Stimulated activated CD4-positive, alpha-beta T cell treated with anti-CD3 and anti-CD28 coated beads, Interleukin-1b, Interleukin-23, amount 100 ng/mL, for 24 hours (primary cell): ENCODE data around the gene MGST2.
"Not testable (repeated sequence)": the region's sequence is repeated elsewhere in the genome, so short reads cannot be mapped to it uniquely, and the experiment has no call there.

Experiments used
- DNase-seq, 4 experiments: peaks; one replicate each; pipeline ENCODE4 v3.0.0-alpha.2; 2020; ENCODE audit warnings: low read depth in 4 of 4, low spot score in 1 of 4

MGST2 gene

DNA sequence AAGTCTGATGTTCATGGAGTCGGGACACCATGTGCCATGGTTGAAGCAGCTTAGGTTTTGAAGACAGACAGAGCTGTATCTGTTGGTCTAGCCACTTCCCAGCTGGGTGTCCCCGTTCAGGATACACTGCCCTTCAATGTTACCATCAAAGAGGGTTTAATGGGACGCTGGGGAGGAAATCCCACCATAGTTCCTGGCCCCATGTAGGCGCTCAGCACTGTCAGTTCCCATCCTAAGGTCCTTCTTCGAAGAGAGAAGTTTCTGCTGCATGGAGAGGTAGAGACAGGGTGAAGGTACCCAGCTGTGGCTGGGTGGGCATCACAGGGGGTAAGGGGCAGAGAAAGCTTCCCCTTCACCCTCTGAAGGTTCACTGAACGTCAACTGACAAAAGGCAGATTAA, 3.7 kb downstream of the MGST2 start:
- DNase-seq = no peak

DNA sequence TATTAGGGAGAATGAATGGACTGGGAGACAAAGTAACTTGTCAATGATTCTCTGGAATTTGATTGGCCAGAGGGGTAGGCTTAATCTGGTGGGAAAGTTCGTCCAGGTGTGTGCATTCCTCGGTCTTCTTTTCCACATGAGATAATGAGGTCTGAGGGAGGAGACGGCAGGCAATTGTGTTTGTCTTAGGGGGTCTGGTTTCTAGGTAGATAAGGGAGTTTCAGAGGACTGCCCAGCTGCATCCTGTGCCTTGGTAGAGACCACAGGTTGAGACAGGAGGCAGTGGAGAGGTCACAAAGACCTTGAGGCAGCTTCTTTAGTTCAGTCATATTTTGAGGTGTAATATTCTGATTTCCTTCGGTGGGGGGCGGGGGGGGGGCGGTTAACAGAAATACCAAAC, 4.3 kb downstream of the MGST2 start:
- DNase-seq = no peak

DNA sequence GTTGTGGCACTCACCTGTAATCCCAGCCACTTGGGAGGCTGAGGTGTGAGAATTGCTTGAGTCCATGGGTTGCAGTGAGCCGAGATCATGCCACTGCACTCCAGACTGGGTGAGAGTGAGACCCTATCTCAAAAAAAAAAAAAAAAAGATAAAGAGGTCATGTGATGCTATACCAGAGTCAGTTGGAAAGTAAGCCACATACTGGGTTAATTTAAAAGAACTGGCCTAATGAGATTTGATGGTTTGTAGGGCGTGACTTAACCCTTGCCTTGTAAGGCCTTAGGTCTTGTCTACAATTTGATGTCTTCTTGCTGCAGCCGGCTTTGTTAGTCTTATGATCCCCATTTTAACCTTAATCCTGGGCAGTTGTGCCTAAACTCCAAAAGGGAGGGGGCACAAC, 5.2 kb downstream of the MGST2 start:
- DNase-seq = no peak

DNA sequence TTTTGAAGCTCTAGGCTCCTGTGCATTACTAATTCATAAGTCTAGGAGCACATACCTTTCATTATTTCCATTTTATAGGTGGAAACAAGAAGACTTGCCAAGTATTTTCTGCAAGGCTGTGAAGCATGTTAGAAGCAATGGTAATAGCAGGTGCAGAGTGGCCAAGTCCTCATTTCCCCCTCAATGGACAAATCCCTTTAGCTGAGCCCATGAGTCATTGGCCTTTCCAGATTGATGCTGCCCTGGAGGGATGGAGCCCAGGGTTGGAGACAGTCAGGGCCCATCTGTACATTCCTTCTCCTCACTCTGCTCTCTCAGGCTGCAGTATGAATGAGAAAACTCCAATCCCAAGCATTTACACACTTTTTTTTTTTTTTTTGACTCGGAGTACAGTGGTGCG, 6.6 kb downstream of the MGST2 start:
- DNase-seq = no peak

DNA sequence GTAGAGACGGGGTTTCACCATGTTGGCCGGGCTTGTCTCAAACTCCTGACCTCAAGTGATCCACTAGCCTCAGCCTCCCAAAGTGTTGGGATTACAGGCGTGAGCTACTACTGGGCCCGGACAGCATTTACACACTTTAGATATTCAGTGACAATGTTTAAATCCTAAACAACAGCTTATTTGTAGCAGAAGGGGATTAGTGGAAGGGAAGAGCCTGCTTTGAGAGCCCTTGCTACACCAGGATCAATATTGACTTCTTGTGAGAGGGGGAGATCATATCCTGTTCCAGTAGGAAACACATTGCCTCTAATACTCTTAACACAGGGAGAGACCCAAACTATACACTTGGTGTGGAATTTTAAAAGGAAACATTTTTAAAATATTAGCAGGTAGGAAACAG, 7.1 kb downstream of the MGST2 start:
- DNase-seq = no peak

DNA sequence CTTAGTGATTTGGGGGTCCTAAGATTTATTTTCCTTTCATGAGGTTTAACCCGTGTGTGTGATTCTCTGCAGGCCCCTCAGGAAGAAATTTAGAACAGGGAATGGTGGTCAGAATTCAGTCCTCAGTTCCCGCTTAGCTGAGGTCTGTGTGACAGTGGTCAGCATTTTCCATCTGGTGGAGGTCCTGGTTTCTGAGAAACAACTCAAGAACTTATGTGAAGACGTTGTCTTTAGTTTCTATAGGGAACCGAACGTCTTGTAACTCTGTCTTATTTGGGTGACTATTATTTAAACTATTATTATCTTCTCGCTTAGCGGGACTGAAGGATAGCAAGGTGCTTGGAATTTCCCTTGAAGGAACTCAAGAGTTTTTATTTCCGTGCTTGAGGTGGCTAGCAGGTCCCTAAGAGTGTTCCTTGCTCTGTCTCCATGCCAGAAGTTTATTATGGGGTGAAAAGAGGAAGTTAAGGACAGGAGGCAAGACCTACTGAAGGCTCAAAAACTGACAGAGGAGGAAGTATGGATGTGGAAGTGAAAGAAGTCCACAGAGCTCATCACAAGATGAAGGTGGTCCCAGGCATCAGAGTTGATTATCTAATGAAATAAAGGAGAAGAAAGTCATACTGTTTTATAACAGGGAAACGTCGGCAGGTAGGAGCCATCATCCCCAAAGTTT, 9.4 kb downstream of the MGST2 start:
- no peak for DNase-seq

DNA sequence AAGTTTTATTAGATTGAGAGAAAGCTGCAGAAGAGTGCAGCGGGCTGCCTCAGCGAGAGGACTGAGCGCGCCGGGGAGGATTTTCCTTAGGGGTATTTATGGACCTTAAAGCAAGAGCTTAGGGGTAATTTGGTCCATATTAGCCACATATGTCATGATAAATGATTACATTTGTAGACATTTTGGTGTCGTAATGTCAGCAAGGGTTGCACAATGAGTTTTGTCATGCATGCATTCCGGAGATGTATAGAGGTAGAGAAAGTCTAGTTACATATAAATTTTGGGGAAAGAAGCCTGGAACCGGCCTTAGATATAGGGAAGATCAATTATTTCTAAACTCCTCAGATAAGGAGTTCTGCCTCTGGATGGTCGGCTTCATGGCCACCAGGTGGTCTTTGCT, 10.0 kb downstream of the MGST2 start:
- DNase-seq = no peak

DNA sequence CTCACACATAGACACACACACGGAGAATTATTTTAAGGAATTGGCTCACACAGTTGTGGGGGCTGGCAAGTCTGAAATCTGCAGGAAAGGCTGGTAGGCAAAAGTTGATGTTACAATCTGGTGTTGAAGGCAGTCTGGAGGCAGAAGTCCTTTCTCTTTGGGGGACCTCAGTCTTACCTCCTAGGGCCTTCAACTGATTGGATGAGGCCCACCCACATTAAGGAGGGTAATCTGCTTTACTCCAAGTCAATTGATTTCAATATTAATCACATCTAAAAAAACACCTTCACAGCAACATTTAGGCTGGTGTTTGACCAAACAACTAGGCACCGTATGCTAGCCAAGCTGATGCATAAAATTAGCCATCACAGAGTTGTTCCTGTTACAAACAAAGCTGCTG, 10.7 kb downstream of the MGST2 start:
- no peak for DNase-seq

DNA sequence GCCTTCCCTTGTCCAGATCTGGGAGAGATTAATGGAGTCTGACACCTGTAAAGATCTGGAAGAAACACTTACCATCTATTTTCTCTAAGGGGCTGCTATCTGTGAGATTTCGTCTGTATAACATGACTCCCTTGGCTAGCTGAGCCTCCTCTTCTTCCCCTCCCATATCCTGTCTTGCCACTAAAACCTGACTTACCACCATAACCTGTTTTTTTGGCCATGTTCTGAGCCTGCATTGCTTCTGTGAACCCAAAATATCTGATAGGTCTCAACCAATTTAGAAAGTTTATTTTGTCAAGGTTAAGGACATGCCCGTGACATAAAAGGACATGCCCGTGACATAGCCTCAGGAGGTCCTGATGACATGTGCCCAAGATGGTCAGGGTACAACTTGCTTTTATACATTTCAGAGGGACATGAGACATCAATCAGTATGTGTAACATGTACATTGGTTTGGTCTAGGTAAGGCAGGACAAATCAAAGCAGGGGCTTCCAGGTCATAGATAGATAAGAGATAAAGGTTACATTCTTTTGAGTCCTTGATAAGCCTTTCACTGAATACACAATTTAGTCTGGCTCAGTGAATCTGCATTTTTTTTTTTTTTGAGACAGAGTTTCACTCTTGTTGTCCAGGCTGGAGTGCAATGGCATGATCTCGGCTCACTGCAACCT, 11.4 kb downstream of the MGST2 start:
- DNase-seq = no peak

DNA sequence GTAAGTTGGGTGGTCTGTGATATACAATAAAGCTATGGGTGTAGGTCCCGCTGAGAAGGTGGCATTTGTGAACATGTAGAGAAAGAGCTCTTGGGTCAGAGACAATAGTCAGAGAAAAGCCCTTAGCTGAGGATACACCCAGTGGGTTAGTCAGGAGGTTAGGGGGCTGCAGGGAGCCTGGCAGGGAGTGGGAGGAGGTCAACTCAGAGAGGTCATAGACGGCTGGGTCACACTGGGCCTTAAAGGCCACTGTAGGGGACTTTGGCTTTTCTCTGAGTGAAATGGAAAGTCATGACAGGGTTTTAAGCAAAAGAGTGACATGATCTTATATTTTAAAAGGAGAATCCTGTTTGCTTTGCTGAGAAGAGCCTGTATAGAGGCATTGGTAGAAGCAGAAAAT, 16.7 kb downstream of the MGST2 start:
- DNase-seq = no peak

DNA sequence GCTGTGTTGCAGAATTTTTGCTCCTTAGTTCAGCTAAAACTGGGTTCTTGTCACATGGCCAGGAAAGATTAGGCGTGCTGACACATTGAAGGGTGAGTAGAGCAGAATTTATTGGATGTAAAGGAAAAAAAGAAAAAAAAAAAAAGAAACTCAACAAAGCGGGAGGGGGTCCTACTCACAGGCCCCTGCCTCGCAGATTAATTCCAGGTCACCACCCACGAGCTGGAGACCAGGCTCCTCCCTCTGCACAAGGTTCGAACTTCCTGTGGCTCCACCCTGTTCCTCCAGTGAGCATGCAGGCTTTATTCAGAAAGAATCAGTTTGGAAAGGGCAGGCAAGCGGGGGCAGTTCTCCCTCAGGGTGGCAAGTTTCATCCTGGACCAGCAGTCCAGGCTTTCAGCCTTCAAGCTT, 17.1 kb downstream of the MGST2 start:
- no peak for DNase-seq

DNA sequence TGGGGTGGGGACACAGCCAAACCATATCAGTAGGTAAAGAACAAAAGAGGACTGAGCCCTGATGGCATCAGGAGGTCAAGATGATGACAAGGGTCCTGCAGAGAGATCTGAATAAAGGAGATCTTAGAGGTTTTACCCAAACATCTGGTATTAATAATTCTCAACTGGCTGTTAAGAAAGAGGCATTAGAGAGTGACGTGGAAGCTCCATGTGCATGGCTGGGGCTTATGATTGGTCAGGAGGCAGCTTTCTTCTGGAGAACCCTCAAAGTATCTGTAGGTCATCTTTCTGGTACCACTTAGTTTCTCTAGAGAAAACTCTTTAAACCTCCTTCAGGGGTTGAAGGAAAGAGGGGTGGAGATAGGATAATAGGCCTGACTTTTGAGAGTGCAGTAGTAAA, 18.7 kb downstream of the MGST2 start:
- DNase-seq = no peak

DNA sequence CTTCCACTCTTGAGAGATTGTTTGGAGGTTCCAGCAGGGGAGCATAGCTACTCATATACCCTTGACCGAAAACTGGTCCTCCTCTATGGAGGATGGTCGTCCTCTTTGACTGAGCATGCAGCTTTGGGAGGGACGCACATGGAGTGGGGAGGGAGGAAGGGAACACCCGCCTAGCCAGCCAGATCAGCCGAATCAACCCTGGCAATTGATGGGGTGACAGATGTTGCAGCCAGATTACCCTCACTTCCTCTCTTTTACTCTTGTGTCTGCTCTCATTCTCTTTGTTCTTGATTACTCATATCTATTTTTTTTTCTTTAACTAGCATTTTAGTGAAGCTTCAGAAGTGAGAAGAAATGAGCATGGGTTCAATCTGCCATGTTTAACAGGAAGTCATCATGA, 19.6 kb downstream of the MGST2 start:
- no peak for DNase-seq

DNA sequence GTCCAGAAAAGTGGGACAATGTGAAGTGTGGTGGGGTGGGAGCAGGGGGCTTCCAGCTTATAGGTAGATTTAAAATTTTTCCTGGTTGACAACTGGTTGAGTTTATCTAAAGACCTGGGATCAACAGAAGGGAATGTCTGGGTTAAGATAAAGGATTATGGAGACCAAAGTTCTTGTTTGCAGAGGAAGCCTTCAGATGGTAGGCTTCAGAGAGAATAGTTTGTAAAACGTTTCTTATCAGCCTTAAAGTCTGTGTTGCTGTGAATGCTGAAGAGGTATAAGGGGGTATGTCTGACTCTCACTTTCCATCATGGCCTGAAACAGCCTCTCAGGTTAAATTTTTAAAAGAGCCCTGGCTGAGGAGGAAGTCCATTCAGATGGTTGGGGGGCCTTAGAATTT, 20.5 kb downstream of the MGST2 start:
- no peak for DNase-seq

DNA sequence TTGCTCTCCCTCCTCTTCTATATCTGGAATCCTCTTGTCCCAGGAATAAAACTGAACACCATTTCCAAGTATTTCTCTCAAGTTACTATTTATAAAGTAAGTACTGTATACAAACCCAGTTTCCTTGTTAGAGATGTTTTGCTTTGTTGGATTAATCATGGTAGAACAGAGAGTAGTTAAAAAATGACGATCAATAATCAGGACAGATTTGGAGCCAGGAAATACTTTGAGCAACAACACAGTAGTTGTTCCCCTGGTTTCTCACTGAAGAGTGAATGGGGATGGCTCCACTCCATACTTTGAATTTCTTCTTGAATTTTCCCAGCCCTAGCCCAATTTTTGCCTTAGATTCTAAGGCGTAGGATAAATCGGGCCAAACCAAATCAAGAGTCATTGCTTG, 21.4 kb downstream of the MGST2 start:
- DNase-seq = no peak

DNA sequence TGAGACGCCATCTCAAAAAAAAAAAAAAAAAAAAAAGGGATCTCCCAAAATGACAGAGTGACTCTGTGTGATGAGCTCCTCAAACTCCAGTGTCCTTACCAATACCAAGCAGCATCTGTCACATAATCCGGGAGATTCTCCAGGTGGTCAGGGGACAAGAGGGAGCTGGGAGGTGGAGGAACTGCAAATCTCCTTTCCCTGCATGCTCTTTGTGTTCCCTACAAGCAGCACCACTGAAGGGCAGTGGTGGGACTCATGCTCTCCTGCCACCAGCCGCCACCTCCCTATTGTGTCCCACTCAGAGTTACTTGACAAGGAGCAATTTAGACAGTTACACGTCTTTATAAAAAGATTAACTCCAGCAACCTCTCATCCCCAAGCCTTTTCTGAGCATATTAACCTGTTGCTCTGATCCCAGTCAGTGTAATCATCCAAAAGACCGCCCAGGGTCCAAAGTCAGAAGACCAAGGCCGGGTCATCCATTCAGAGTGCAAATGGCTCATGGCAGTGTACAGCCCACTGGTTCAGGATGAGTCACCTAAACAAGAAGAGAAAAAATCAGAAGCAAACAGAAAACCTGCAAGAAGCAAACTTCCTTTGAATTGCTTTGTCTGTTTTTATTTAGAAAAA, 23.6 kb downstream of the MGST2 start:
- DNase-seq = no peak

DNA sequence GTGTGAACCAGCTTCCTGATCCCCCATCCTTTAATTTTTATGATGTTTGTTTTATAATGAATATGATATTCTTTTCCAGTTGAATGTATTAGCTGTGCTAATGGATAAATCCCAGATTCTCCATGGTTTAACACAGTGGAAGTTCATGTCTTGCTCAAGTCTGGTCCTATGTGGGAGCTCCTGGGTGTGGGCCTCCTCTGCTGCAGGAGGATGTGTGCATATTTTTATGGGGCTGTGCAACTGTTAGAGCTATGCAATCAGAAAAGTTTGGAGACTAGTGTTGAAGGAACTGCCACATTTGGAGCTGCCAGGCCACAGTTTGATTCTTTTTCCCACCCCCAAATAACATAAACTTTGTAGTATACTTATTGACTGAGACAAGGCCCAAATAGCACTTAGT, 24.8 kb downstream of the MGST2 start:
- no peak for DNase-seq

DNA sequence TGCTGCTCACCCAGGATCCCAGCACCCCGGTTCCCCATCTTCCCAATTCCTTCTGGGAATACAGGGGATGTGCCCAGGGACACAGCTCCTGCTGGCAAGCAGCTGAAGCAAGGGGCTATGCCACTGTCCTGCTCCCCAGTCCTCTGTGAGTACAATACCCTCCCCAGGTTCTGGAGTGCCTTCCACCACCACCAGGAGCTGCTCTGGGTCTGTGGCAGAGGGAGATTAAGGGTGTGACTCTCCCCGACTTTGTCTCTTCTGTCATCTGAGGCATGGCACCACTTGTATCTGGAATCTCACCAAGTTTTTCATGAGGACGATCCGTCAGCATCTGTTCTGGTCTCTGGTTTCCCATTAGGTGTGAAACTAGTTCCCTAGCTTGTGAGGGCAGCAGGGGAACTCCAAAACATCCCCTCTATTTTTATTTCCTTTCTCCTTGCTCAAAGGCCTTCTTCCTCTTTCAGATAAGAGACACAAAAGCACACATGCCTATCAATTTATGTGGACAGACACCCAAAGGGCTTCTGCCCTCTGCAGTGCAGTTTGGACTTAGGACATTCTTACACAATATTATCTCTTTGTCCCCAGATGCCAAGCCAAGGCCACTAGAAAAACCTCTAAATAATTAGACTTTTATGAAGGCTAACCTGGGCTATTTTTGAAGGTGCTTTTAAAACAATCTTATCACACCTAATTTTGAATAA, 26.8 kb downstream of the MGST2 start:
- DNase-seq = no peak

DNA sequence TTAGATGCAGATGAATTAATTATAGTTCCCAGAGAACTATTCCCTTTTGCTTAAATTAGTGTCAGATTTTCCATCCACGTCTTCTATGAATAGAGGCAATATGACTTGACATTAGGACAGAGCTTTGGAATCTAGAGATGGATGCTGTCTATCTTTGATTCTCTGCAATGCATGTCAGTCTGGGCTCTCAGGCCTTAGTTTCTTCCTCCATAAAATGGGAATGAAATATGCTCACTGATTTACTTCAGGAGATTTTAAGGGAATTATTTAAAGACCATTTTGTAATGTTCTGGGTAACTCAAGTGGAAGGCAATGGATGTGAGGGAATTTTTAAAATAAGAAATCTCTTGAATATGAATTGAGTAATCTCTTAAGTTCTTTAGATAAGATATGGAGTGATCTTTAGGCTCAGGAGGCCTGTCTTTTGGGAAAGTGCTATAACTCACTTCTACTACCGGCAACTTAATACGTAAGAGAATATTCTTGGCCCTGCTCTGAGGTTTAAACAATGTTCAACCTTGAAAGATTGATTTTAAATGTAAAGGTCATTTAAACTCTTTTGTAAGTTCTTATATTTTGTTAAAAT, 29.0 kb downstream of the MGST2 start:
- no peak for DNase-seq

DNA sequence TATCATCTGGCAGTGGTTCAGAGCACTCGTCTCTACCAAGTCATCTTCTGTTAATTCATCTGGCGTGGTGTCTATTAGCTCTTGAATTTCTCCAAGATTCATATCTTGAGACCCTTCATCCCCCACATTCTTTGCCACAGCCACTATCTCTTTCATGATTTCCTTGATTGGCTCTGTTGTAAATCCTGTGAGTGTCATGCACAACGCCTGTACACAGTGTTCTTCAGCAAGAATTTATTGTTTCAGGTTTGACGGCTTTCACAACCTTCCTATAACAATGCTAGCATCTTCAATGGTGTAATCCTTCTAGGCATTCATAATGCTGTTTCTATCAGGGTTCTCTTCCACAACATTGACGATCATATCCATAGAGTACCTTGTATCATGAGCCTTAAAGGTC, 30.9 kb downstream of the MGST2 start:
- no peak for DNase-seq

DNA sequence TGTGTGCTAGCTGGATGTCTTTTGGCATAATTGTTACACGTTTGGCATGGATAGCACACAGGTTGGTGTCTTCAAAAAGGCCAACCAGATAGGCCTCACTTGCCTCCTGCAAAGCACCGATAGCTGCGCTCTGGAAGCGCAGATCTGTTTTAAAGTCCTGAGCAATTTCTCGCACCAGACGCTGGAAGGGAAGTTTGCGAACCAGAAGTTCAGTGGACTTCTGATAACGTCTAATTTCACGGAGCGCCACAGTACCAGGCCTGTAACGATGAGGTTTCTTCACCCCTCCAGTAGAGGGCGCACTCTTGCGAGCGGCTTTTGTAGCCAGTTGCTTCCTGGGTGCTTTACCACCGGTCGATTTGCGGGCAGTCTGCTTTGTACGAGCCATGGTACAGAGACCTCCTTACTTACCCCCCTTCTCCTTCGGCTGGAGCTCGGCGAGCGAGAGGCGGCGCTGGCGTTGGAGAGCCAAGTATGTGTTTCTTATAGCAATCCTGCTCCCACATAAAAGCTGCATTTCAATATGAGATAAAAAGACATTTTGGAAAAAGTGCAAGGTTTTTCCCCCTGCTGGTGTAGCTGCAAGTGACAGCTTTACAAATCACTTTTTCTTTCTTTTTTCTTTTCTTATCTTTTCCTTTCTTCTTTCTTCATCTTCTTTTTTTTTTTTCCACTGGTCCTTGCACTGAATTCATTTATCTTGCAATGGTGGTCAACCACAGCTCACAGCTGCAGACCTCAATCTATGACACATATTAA, 32.7 kb downstream of the MGST2 start:
- not testable (repeated sequence) for DNase-seq
